ENCODE data around the gene ELMO3. TPM values are rescaled to one million over a fixed set of nuclear protein-coding genes. Genes with fewer than 3 reads are reported as not detected.
A peak's percentile ranks its signal among the peaks of the same experiment; 100 is the strongest.

ELMO3 gene
- total RNA-seq, 6 experiments from 2014 or later: 1.8 to 8.0 (median 4.6) TPM

- TF ChIP-seq POLR2A (IDR thresholded peaks at IDR 0.05) (no peak), CTCF (IDR thresholded peaks at IDR 0.05) (no peak)
- 44% methylated on average over 5 of the region's 7 CpGs for WGBS (ENCODE audit: insufficient coverage, low coverage, low lambda C conversion rate, missing lambda C conversion rate)
- ATAC-seq (no peak), DNase-seq (no peak)
- Histone ChIP-seq H3K27me3 (no peaks in the 10 kb centered on the region), H3K36me3 (peaks cover 0 to 27% (median 0%) of the 10 kb centered on the region in 4 donors), H3K4me1 (peaks cover 0 to 5% (median 0%) of the 10 kb centered on the region in 4 donors), H3K4me3 (no peak overlapping the region), H3K27ac (no peak overlapping the region), H3K9me3 (no peaks in the 10 kb centered on the region)
- intact Hi-C loops (cut with DNase I): loop anchor here in 1 of 2 donors (5.0 kb wide), 1 partner anchor 36 kb away; the partner anchor contains the start of gene ELMO3
Measured at GRCh38 chr16:67233596-67233995, 34.7 kb downstream of the ELMO3 start.

- Histone ChIP-seq H3K4me1 (peaks cover 0 to 5% (median 0%) of the 10 kb centered on the region in 4 donors), H3K27ac (no peak overlapping the region), H3K36me3 (peaks cover 0 to 21% (median 0%) of the 10 kb centered on the region in 4 donors), H3K9me3 (no peaks in the 10 kb centered on the region), H3K27me3 (no peaks in the 10 kb centered on the region), H3K4me3 (no peak overlapping the region)
- DNase-seq (no peak), ATAC-seq (no peak)
- TF ChIP-seq CTCF (IDR thresholded peaks at IDR 0.05): no peak
- no peak for TF ChIP-seq POLR2A (IDR thresholded peaks at IDR 0.05)
- intact Hi-C loops (cut with DNase I): loop anchor here in 1 of 2 donors (5.0 kb wide), 1 partner anchor 37 kb away; the partner anchor contains the start of gene ELMO3
- no CpG with 5 or more reads among the region's 10 CpGs for WGBS (ENCODE audit: insufficient coverage, low coverage, low lambda C conversion rate, missing lambda C conversion rate)
Measured at GRCh38 chr16:67234180-67234597, 35.3 kb downstream of the ELMO3 start.

GRCh38 chr16:67235816-67236562, 37.1 kb downstream of the ELMO3 start:
- intact Hi-C loops (cut with DNase I): no loop called here
- Histone ChIP-seq H3K9me3 (no peaks in the 10 kb centered on the region), H3K4me1 (peaks cover 0 to 11% (median 0%) of the 10 kb centered on the region in 4 donors), H3K27me3 (no peaks in the 10 kb centered on the region), H3K4me3 (no peak overlapping the region), H3K36me3 (peaks cover 0 to 8% (median 0%) of the 10 kb centered on the region in 4 donors), H3K27ac (no peak overlapping the region)
- ATAC-seq: no peak
- 76% methylated on average over 12 of the region's 17 CpGs for WGBS (ENCODE audit: insufficient coverage, low coverage, low lambda C conversion rate, missing lambda C conversion rate)
- DNase-seq: no peak
- no peak for TF ChIP-seq POLR2A (IDR thresholded peaks at IDR 0.05)
- TF ChIP-seq CTCF (IDR thresholded peaks at IDR 0.05): no peak

- Histone ChIP-seq H3K4me1 (peaks cover 0 to 10% (median 0%) of the 10 kb centered on the region in 4 donors), H3K4me3 (no peak overlapping the region), H3K36me3 (peaks cover 0 to 1% (median 0%) of the 10 kb centered on the region in 4 donors), H3K27ac (no peak overlapping the region), H3K9me3 (no peaks in the 10 kb centered on the region), H3K27me3 (no peaks in the 10 kb centered on the region)
- ATAC-seq (peak in 3 of 4 donors; percentile 26 to 62 (median 30)), DNase-seq (peak; percentile 46 to 50 (median 47))
- intact Hi-C loops (cut with DNase I): no loop called here
- TF ChIP-seq POLR2A (IDR thresholded peaks at IDR 0.05) (no peak), CTCF (IDR thresholded peaks at IDR 0.05) (no peak)
- WGBS (ENCODE audit: insufficient coverage, low coverage, low lambda C conversion rate, missing lambda C conversion rate): 91% methylated on average over 15 of the region's 50 CpGs
Measured at GRCh38 chr16:67236563-67237395, 37.8 kb downstream of the ELMO3 start.
